Hematopoietic multipotent progenitor cell treated with erythropoietin and hydrocortisone succinate and interleukin-3 and kit ligand, for 15 days (in vitro differentiated cells): Measurements from ENCODE around the gene GGA2.
"Not testable (repeated sequence)": the region's sequence is repeated elsewhere in the genome, so short reads cannot be mapped to it uniquely, and the experiment has no call there.

ENCODE experiments used
- DNase-seq: peaks from one replicate; pipeline ENCODE4 v3.0.0-alpha.2; 2015; ENCODE audit warnings: low spot score

The GGA2 gene

DNA sequence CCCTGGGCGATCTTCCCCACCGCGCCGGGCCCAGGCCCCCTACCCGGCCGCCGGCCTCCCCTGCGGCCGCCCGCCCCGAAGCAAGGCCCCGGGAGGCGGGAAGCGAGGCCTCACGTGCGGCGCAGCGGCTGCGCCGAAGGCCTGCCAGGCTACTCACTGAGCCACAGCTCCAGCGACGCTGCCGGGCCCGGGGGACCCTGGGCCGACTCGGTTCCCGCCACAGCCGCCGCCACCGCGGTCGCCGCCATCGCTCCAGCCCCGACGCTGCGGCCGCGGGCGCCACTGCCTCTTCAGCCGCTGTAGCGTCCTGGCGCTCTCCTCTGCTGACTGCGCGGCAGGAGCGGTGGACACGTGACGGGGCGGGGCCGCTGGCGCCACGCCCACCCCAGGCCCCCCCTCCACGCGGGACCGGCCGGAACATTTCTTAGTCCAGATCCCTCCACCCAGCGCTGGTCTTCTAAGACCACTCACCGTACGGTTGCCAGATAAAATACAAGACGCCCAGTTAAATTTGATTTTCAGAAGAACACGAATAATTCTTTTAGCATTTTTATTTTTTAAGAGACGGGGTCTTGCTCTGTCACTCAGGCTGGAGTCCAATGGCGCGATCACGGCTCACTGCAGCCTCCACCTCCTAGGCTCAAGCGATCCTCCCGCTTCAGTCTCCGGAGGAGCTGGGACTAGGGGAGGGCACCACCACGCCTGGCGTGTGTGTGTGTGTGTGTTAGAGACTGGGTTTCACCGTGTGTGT lies at the start of gene GGA2:
GGA2 (minus strand) TSS at position 331 of the 751 bp plus-strand sequence; CDS start at position 248, 83 bp downstream.
- peak; percentile 76 for DNase-seq

DNA sequence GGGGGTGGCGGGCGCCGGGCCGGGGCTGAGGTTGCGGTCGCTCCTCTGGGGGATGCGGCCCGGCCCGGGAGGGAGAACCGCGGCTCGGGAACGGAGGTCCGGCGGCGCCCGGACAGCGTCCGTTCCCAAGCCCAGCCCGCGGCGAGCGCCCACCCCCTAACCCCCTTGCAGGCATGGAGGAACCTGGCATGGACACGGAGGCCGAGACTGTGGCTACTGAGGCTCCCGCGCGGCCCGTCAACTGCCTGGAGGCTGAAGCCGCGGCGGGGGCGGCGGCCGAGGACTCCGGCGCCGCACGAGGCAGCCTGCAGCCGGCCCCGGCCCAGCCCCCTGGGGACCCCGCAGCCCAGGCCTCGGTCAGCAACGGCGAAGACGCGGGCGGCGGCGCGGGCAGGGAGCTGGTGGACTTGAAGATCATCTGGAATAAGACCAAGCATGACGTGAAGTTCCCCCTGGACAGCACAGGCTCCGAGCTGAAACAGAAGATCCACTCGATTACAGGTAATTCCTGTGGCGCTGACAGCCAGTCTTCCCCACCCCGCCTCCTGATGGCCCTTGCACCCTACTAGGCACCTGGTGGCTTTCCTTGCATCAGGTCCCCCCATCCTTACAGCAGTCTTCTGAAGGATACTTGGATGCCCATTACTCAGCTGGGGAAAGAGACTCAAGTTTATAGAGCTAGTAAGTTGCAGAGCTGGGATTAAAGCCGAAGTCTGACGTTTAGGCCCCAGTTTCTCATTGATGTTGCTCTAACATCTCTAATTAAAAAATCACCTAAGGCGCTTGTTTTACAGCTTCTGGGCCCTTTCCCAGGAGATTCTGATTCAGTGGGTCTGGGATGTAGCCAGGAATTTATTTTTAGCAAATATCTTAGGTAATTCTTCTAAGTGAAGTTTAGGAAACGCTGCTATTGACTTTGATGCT lies 47.7 kb upstream of the GGA2 start:
- peak; percentile 22 for DNase-seq

DNA sequence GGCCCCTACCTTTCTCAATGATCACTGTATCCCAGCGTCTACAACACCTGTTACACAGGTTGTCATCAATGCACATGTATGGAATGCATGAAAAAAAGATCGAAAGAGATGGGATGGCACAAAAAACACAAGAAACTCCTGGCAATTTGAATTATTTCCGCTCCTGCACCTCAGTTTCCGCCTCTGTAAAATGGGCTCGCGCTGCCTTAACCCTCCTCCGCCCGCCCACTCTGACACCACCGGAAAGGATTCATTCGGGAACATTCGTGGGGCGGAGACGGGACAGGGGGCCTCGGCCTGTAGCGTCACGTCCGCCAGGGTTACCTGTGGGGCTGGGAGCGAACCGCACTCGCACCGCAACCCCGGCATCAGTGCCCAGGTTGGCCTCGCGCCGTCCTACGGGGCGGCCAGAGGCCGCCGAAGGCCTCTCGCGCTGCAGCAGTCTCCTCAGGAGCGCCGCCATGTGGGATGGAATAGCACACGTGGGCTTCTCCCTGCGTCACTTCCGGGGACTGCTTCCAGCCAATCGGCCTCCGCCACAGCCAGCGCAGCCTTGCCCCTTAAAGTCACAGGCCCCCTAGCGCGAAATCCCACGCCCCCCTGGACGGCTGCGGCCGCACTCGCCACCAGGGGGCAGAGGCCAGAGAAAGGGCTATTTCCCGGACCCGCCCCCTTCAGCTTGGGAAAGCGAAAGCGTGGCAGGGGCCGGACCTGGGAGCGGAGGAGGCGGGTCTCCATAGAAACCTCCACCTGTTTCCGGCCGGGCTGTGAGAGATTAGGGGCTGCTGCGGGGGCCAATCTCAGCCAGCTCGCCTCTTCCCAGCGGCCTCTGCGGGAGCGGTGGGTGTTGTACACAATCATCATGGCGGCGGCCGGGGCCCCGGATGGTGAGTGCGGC lies 46.8 kb upstream of the GGA2 start, which contains the start of the genes EARS2 and UBFD1:
EARS2 (minus strand) TSS at position 470 of the 898 bp plus-strand sequence; CDS start at position 463, 7 bp downstream.
UBFD1 (plus strand) TSS at position 847 of the 898 bp plus-strand sequence; CDS start at position 863, 16 bp downstream.
- DNase-seq, result peak; percentile 99

DNA sequence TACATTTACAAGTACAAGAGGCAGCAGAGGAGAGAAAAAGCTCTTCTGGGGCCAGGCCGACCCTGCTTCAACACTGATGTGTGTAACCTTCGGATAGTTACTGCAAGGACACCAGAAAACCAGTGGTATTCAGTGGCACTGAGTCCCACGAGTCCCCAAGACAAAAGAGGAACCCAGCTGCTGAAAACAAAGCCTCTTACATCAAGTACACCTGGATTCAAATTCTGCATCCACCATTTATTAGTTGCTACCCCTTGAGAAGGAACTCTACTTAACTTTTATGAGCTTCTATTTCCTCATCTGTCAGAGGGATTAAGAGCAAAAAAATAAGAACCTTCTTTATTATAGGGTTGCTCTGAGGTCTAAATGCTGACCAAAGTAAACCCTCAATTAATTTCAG lies 44.2 kb upstream of the GGA2 start:
- no peak for DNase-seq

- DNase-seq, result no peak
Measured at GRCh38 chr16:23552161-23552560, 41.9 kb upstream of the GGA2 start.

GRCh38 chr16:23549938-23550337 lies 39.6 kb upstream of the GGA2 start:
- no peak for DNase-seq

GRCh38 chr16:23544436-23544835 lies 34.1 kb upstream of the GGA2 start:
- DNase-seq, result no peak

- DNase-seq, result not testable (repeated sequence)
Measured at GRCh38 chr16:23540817-23541178, 30.5 kb upstream of the GGA2 start.

- no peak for DNase-seq
Measured at GRCh38 chr16:23539984-23540816, 29.9 kb upstream of the GGA2 start.

- DNase-seq, result no peak
Measured at GRCh38 chr16:23538919-23539278, 28.6 kb upstream of the GGA2 start.

DNA sequence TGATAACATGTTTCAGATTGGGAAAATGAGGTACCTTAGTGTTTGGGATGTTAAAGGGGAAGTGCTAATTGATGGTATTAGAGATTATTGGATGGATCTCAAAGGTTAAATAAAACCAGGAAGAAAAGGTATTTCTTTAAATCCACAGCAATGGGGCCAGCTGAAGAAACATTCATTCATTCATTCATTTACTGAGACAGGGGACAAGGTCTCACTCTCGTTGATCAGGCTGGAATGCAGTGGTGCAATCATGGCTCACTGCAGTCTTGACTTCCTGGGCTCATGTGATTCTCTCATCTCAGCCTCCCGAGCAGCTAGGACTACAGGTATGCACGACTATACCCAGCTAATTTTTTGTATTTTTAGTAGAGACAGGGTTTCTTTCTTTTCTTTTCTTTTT lies 27.1 kb upstream of the GGA2 start:
- DNase-seq, result no peak

GRCh38 chr16:23535901-23536300 lies 25.6 kb upstream of the GGA2 start:
- DNase-seq, result no peak

DNA sequence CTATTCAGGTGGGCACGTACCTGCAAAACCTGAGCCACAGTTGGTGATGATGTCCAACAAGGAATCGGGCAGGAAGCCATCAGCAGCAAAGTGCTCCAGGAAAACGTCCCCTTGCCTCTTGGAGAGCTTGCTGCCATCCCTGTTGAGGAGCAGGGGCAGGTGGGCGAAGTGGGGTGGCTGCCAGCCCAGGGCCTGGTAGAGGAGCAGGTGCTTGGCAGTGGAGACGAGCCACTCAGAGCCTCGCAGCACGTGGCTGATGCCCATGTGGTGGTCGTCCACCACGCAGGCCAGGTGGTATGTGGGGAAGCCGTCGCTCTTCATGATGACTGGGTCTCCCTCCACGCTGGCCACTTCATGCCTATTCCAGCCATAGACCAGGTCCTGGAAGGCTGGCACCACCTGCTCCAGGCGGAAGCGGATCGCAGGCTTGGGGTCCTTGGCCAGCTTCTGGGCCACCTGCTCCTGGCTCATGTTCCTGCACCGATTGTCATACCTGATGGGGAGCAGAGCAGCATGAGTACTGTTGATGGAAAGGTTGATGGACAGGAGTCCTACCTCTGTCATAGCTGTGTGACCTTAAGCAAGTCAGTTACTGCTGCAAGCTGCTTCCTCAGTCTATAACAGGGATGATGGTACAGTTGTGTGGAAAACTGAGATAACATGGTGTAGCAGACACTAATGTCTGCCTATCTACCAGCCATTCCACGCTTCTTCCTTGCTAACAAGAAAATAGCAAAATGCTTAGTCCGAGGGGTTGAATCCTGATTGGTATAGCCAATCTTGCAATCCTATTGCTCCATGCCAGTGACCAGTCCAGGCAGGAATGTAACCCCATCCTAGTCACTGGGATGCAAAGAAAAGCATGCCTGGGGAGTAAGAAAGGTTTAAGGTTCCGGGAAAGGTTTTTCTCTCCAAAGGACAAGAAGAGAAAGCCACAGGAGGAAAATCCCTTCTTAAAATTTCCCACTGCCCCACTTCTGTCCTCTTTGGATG lies 24.9 kb upstream of the GGA2 start:
- DNase-seq, result no peak

DNA sequence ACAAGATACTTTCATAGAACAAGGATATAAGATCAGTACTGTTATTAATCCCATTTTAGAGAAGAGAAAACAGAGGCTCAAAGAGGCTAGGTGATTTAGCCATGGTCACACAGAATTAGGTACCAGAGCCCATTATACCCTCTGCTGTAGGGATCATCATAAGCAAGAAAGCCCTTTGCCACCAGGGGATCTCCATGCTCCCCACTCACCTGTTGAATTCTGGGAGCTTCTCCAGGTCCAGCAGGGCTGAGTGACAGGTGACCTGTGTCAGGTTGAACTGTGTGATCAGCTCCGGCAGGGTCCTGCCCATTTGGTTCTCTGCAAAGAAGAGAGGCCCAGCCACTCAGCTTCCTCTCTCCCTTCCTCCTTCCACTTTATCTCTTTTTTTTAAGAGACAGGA lies 22.2 kb upstream of the GGA2 start:
- DNase-seq, result no peak

GRCh38 chr16:23530062-23530461 lies 19.8 kb upstream of the GGA2 start:
- no peak for DNase-seq

- no peak for DNase-seq
Measured at GRCh38 chr16:23528644-23529310, 18.5 kb upstream of the GGA2 start.

DNA sequence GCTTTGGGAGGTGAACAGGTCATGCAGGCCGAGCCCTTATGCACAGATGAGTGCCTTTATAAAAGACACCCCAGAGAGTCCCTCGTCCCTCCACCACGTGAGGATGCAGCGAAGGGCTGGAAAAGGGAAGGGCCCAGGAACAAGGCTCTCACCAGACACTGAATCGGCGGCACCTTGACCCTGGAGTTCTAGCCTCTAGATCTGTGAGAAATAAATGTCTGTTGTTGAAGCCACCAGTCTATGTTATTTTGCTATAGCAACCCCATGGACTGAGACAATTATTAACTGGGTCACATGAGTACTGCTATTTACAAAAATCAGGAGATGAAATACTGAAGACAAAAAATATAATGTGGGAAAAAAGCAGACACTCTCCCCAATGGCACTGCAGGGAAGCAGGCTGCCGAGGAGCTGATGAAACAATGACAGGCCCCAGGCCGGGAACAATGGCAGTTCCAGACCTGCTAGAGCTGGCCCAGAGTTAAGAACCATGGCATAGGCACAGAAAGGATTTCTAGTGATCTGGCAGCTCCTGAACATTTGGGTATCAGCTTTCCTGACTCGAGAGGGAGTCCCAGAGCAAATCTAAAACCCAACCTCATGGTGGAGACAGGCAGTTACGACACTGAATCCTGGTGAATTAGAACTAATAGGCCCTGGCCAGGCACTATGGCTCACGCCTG lies 17.8 kb upstream of the GGA2 start:
- no peak for DNase-seq

DNA sequence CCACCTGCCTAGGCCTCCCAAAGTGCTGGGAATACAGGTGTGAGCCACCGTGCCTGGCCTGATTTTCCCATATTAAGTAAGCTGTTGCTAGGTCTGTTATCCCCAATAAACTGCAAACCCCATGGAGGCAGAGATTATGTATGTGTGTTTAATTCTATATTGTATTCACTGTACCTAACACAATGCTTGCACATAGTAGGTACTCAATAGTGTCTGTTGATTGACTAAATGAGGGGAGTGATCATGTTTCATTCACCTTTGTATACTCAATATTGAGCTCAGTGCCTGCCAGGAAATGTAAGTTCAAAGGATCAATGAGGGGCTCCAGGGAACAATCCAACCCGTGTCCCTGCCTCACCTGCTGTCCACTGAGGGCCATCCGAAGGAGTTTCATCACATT lies 14.6 kb upstream of the GGA2 start:
- no peak for DNase-seq
